Germinal center (tissue), 1 donor: ENCODE data around the gene NLRC5.
"Not testable (repeated sequence)": the region's sequence is repeated elsewhere in the genome, so short reads cannot be mapped to it uniquely, and the experiment has no call there.

Source experiments
- DNase-seq: peaks from one replicate; pipeline ENCODE4 v3.0.0; 2012; ENCODE audit warnings: mixed read lengths, low spot score

Gene NLRC5

DNA sequence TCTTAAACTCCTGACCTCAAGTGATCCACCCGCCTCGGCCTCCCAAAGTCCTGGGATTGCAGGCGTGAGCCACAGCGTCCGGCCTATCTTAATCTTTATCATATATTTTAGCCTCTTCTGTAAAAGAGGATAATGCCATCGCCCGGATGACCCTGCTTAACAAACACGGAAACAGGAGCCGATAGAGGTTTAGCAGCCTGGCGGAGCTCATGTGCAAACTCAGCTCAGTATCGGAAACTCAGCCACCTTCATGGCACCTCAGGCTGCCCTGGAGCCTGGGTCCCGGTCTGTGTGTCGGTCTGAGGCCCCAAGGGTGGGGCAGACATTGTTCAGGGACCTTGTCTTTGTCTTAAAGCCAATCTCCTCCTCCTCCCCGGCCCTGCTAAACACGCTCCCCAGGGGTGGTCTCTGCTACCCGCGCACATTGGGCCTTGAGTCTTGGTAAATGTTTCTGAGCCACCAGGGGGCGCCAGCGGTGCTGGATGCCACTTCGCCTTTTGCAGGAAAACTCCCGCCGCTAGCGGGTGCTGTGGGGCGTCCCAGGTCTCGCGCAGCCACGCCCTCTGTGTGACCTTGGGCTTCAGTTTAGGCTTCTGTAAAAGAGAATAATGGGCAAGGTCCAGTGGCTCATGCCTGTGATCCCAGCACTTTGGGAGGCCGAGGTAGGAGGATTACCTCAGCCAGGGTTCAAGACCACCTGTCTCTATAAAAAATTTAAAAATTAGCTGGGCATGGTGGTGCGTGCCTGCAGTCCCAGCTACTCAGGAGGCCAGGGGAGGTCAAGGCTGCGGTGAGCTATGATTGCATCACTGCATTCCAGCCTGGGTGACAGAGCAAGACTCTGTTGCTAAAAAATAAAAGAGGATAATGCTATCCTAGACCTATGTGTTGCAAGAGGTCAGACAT is 24.9 kb upstream of the NLRC5 start:
- DNase-seq: peak; percentile 89

DNA sequence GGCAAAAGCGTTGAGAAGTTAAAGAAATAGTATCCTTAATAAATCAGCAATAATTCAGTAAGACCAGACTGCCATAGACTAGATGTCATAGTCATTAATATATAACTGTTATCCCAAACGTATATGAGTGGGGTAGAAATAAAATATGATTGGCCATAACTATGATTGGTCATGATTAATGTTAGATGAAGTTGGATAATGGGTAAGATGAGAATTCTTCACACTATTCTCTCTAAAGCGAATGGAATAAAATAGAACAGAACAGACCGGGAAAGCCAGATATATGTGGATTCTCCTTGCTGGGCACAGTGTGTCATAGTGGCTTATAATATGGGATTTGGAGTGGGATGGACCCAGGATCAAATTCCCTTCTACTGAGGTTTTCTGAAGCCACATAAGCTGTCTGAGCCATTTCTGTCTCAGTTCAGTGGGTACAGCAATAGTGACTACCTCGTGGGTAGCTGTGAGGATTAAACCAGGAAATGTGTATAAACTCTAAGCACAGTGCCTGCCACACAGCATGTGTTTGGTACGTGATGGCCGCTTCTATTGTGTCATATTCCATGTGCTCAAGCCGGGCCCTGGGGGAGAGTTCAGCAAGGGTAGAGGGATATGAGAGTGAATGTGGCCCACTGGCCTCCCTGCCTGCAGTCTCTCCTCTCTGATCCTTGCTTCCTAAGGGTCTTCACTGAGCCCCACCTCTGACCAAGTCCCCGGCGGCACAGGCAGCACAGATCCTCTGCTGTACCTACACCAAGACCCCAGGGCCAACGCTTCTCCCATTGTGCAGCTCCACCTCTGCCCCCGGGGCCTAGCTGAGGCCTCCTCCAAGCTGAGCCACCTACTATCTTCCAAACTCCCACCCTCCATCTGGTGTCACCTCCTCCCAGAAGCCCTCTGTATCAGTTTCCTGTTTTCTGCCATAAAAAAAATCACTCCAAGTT is 23.9 kb upstream of the NLRC5 start:
- DNase-seq: no peak

DNA sequence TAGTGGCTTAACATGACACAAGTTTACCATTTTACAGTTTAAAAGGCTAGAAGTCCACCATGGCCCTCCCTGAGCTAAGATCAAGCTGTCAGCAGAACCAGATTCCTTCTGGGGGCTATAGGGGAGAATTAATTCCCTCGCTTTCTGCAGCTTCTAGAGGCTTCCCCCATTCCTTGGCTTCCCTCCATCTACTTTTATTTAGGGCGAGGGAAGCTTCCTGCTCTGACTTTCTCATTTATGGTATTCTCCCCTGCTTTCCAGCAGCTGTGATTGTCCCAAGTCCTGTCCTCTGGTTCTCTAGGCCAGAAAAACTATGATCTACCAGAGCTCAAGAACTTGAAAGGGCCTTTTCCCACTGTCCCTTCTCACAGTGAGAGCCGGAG is 23.3 kb upstream of the NLRC5 start:
- no peak for DNase-seq

DNA sequence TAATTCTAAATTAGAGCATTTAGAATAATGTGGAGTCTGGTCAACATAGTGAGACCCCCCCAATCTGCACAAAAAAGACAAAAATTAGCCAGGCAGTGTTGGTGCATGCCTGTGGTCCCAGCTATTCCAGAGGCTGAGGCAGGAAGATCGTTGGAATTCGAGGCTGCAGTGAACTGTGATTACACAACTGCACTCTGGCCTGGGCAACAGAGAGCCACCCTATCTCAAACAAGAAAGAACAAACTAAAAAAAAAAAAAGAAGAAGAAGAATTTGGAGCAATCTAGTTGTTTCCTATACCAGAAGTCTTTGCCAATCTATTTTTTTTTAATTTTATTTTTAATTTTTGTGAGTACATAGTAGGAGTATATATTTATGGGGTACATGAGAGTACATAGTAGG is 21.6 kb upstream of the NLRC5 start:
- no peak for DNase-seq

DNA sequence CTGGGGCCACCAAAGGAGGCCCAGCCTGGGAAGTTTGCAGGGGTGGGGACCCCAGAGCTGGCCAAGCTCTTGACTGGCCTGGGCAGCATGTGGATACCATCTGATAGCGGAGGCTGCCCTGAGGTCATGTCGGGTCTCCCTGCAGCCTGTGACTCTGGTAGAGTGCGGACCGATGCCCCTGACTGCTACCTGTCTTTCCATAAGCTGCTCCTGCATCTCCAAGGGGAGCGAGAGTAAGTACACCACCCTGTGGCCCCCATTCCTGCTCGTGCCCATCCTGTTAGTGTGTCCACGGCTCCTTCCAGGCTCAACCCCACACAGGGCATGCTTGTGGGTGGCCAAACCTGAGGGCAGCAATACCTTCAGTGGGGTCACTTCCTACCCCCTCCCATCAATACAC is 19.6 kb upstream of the NLRC5 start:
- no peak for DNase-seq

DNA sequence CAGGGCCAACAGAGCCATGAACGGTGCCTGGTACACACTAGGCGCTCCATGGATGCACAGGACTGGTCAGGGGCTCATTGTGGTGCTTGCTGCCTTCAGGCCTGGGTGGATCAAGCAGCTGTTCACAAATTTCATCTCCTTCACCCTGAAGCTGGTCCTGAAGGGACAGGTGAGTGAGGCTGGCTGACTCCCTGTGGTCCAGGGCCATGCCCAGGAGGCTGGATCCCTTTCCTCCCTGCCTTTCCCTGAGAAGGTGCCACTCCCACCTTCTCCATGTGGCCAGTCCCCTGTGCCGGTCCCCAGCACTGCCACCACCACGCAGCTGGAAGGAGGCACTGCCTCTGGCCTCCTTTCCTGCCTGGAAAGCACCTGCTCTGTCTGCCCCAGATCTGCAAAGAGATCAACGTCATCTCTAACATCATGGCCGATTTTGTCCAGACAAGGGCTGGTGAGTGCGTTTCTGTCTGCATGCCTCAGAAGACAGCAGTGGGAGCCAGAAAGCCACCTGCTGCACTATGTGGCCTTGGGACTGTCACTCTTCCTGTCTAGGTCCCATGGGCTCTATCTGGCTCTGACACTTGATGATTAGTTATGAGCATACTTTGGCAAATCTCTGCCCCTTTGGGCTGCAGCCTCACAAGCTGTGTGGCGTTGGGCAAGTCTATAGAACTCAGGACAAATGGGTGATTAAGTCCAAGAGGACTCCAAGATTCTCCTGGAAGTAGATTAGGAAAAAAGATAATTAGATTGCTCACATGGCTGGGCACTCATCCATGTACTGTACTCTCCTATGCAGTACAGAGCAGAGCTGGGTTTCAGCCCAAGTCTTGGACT is 18.2 kb upstream of the NLRC5 start:
- peak; percentile 56 for DNase-seq

DNA sequence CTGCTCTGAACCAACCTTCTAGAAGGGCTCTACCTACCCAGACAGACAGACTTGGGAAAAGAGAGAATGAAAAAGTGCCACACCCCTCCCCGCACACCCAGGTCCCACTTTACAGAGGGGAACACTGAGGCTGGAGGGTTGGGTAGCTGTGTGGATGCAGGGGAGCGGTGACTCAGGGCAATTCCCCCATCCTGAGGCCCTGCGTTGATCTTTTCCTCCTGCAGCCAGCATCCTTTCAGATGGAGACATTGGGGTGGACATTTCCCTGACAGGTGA is 17.7 kb upstream of the NLRC5 start:
- no peak for DNase-seq

DNA sequence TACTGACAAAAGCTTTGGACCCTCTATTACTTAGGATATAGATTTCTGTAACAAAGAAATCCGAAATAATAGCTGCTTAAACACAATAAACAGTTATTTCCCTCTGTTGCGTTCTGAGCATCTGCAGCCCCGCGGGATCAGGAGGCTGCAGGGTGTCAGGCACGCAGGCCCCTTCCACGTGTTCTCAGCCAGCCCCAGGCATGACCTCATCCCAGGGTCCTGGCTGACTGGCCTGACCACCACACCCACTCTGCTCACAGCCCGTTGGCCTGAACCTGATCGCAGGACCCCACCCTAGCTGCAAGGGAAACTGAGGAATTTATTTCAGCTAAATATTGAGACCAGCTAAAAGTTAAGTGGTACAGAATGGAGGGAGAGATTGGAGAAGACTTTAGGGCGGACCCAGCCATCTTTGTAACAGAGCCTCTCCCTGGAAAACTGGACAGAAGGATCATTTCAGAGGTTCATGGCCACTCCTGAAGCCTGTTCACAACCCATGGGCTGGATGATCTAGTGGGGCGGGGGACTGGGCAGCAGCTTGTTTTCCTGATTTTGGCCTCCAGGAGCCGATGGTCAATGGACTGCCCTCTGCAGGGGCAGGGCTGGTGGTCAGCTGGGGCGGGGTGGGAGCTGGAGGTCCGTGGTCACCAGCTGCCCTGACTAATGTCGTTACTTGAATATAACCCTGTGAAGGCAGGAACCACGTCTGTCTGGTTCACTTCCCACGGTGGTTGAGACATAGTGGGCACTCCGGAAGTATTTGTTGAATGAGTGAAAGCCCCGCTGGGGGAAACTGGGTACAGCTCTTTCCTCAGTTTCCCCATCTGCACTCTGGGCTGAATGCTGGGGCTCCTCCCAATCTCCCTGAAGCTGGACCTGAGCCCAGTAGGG is 16.7 kb upstream of the NLRC5 start:
- DNase-seq: no peak

DNA sequence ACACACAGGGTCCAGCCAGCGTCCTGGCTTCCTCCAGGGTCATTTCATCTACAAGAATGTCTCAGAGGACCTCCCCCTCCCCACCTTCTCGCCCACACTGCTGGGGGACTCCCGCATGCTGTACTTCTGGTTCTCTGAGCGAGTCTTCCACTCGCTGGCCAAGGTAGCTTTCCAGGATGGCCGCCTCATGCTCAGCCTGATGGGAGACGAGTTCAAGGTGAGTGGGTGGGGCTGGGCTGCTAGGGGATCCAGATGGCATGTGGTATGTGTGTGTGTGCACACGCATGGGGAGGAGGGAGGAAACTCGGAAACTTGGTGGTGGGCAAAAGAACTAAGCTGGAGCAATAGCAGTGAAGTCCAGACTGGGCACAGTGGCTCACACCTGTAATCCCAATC is 16.1 kb upstream of the NLRC5 start:
- DNase-seq: no peak

DNA sequence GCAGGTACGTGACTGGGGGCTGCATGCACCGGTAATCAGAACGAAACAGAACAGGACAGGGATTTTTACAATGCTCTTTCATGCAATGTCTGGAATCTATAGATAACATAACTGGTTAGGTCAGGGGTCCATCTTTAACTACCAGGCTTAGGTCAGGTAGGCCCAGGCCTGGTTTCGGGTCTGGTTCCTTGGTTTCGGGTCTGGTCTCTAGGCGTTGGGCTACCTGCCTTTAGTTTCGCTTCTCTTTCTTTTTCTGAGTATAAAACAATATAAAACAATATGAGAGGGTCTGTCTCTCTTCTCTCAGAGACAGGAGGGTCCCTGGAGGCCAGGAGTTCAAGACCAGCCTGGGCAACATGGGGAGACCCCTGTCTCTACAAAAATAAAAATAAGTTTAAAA is 15.5 kb upstream of the NLRC5 start:
- DNase-seq: not testable (repeated sequence)

DNA sequence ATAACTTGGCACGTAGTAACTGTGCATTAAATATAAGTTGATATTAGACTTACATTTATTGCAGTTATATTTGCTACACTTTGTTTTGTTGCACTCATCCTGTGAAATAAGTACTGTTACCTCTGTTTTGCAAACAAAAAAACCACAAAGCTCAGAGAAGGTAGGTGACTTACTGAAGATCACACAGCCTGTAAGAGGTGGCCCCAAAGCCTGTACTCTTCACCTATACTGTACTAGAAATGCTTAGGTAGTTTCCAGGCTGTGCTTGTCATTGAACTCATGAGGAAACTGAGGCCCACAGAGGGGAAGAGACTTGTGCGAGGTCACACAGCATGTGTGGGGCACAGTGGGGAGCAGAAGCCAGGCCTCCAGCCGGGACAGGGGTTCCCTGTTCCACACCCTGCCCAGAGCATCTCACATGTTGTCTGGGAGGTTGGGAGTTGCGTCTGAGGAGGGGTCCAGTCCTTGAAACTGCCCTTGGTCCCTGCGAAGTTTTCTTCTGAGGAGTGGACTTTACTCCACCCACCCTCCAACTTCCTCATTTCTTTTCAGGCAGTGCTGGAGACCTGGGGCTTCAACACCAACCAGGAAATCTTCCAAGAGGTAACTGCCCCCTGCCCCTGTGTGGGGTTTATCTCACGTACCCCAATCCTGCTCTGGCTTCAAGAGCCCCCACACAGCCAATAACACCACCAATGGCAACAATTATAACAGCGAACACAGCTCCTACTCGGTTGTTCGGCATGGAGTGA is 14.6 kb upstream of the NLRC5 start:
- no peak for DNase-seq

DNA sequence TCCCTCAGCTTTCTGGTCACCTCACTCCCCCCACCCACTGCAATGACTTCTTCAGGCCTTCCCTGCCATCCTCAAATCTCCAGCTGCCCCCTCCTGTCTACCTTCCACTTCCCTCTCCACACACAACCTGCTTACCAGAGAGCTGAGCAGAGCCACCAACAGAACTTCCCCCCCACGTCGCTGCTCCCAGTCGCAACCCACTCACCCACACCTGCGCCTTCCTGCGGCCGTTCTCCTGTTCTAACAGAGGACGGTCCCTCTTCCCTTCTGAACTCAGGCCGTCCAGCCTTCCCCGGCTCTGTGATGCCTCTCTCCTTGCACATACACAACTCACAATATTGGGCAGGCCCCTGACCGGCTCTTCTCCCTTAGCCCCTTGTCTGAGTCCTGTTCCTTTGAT is 13.6 kb upstream of the NLRC5 start:
- no peak for DNase-seq

DNA sequence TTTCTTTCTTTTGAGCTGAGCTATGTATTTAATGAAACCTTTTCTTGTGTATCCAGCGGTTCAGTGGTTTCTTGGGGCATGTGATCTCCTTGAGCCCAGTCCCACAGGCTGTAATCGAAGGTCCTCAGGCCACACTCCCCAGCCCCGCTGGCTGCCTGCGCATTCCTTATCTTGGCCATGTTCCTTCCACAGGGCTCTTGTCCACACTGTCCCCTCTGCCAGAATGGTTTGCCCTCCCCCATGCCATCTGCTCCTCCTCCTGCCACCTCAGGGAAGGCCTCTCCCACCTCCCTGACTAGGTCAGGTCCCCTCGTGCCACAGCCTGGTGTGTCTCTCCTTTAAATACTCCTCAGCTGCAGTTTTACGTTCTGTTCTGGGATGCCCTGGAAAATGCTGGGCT is 12.1 kb upstream of the NLRC5 start:
- DNase-seq: no peak

DNA sequence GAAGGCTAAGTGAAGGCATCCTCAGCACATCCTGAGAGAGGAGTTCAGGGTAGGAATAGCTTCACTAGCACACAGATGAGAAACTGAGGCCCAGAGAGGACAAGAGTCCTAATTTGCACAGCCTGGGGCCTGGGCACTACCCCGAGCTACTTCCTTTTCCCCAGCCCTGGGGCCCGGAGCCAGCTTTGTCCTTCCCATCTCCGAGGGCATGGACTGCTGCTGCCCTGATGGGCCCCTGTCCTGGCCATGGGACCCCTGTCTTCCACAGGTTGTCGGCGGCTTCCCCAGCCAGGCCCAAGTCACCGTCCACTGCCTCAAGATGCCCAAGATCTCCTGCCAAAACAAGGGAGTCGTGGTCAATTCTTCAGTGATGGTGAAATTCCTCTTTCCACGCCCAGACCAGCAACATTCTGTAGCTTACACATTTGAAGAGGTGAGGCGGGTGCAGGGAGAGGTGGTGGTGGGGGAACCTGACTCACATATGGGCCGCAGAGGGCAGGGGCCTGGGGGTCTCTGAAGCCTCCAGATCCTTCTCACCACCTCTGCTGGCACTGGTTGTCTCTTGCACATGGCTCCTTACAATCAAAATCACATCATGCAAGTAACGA is 11.4 kb upstream of the NLRC5 start:
- no peak for DNase-seq

DNA sequence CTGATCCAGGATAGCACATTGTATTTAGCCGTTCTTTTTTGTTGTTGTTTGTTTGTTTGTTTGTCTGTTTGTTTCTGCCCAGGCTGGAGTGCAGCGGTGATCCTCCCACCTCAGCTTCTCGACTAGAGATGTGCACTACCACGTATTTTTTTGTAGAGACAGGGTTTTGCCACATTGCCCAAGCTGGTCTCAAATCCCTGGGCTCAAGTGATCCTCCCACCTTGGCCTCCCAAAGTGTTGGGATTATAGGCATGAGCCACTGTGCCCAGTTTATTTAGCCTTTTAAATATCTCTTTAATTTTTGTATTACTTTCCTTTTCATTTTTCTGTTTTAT is 9.2 kb upstream of the NLRC5 start:
- DNase-seq: no peak

DNA sequence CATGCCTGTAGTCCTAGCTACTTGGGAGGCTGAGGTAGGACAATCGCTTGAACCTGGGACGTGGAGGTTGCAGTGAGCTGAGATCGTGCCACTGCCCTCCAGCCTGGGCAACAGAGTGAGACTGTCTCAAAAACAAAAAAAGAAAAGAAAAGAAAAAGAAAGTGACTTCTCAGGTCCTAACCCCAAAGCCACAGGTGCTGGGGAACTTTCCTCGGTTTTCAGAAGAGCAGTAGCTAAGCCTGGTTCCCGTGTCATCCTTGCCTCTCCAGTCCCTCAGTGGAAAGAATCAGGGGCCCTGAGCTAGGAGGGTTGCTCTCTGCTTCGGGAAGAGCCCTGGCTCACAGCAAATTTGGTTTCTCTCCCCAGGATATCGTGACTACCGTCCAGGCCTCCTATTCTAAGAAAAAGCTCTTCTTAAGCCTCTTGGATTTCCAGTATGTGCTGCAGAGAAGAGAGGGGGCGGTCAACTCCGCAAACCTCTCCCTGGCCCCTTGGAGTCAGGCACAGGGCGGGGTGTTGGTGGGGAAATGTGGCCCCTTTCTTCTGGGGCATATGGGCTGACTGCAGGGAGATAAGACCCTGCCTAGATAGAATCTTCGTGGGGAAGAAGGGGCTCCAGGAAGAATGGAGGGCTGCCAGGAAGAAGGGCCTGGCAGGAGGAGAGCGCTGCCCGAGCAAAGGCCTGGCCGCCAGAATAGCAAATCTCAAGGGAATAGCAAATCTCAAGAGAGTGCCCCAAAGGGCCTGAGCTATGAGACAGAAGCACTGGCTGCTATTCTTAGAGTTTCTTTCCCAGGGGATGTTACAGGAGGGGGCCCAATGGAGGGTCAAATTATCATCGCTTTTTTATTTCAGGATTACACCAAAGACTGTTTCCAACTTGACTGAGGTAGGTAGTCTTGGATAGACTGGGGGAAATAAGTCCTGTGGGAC is 8.3 kb upstream of the NLRC5 start:
- DNase-seq: no peak

DNA sequence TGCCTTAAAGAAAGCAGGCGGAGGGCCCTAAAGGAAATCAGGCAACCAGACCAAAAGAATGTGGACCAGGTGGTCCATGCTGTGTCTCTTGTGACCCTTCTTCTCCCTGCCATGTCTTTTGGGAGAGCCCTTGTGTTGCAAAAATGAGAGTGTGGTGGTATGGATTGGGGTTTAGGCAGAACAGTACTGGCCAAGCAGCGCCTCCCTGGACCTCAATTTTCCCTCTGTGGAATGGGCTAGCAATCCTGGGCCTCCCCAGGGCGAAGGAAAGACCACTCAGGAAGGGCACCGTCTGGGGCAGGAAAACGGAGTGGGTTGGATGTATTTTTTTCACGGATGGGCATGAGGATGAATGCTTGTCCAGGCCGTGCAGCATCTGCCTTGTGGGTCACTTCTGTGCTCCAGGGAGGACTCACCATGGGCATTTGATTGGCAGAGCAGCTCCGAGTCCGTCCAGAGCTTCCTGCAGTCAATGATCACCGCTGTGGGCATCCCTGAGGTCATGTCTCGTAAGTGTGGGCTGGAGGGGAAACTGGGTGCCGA is 7.6 kb upstream of the NLRC5 start:
- no peak for DNase-seq

DNA sequence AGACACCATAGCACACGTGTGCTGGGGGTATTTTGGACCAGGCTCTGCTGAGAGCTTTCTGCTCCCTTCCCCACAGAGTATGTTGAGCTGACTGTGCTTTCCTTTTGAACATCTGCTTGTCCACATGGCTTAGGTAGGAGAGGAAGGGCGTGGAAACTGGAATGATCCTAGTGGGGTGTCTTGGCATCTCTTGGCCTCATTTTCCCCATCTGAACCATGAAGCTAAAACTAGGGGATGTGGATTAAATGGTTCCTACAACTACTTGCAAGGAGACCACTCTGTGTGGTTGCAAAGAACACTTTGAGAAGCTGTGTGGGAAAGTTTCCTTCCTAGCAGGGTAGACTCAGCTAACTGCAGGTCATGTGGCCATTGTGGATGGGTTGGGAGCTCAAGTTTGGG is 6.7 kb upstream of the NLRC5 start:
- DNase-seq: no peak

DNA sequence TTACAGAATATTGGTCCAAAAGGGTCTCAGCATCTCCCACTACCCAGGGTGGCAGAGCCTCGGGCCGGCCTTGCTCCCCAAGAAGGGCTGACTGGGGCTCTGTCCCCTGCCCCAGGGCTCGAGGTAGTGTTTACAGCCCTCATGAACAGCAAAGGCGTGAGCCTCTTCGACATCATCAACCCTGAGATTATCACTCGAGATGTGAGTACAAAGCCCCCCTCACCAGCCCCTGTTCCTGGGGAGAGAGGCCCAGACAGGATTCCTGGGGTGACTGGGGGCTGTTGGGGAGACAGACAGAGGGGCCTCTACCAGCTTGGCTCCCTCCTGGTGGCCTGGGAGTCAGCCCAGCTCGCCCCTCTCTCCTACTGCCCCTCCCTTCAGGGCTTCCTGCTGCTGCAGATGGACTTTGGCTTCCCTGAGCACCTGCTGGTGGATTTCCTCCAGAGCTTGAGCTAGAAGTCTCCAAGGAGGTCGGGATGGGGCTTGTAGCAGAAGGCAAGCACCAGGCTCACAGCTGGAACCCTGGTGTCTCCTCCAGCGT is 6.1 kb upstream of the NLRC5 start:
- DNase-seq: no peak
